C4-2B (cell line): ENCODE results near the gene HMGXB4.
"Not testable (repeated sequence)": the region's sequence is repeated elsewhere in the genome, so short reads cannot be mapped to it uniquely, and the experiment has no call there.

Experiments
- CTCF ChIP-seq: fragments of 450-650 bp; conservative IDR thresholded peaks from 2 replicates; pipeline ENCODE4 v1.5.1; 2017; ENCODE audit warnings: mild to moderate bottlenecking
- ZFX ChIP-seq: fragments of 450-650 bp; IDR thresholded peaks from 2 replicates; pipeline ENCODE4 v1.6.1; 2017

- not testable (repeated sequence) for TF ChIP-seq CTCF, ZFX
Measured at GRCh38 chr22:35244507-35244906, 12.8 kb upstream of the HMGXB4 start.
